Memory B cell (primary cell): Measurements from ENCODE around the gene FBXL22.

Source experiments
- ATAC-seq: fragments of 150-1000 bp; cut with Tn5 transposase; 2 replicates; pipeline ENCODE4 v1.10.0; 2021; ENCODE audit warnings: low read depth, mild to moderate bottlenecking, moderate library complexity
- DNase-seq, 2 donors: peaks; one replicate each; pipeline ENCODE4 v3.0.0; 2022; ENCODE audit warnings: low spot score in 2 of 2
- H3K27ac Mint-ChIP-seq: one replicate; pipeline ENCODE4 v1.8.0; 2022; ENCODE audit warnings: mild to moderate bottlenecking, moderate library complexity, mixed read lengths
- H3K27me3 Mint-ChIP-seq: one replicate; pipeline ENCODE4 v1.8.0; 2022; ENCODE audit warnings: mixed read lengths
- H3K36me3 Mint-ChIP-seq: one replicate; pipeline ENCODE4 v1.8.0; 2022; ENCODE audit warnings: mild to moderate bottlenecking, mixed read lengths
- H3K4me1 Mint-ChIP-seq: one replicate; pipeline ENCODE4 v1.8.0; 2022; ENCODE audit warnings: mixed read lengths
- H3K4me3 Mint-ChIP-seq: one replicate; pipeline ENCODE4 v1.8.0; 2022; ENCODE audit warnings: mild to moderate bottlenecking, moderate library complexity, mixed read lengths
- H3K9me3 Mint-ChIP-seq: one replicate; pipeline ENCODE4 v1.8.0; 2022; ENCODE audit warnings: mixed read lengths

FBXL22 gene

GRCh38 chr15:63599401-63600000, 2.3 kb downstream of the FBXL22 start:
- Mint-ChIP-seq H3K36me3 (no peaks in the 10 kb centered on the region), H3K4me1 (peaks cover 54% of the 10 kb centered on the region), H3K27ac (peak overlapping the region; percentile 87), H3K4me3 (peak overlapping the region; percentile 91), H3K9me3 (no peaks in the 10 kb centered on the region), H3K27me3 (no peaks in the 10 kb centered on the region)
- peak; percentile 58 for ATAC-seq
- peak; percentile 63 to 71 for DNase-seq

DNA sequence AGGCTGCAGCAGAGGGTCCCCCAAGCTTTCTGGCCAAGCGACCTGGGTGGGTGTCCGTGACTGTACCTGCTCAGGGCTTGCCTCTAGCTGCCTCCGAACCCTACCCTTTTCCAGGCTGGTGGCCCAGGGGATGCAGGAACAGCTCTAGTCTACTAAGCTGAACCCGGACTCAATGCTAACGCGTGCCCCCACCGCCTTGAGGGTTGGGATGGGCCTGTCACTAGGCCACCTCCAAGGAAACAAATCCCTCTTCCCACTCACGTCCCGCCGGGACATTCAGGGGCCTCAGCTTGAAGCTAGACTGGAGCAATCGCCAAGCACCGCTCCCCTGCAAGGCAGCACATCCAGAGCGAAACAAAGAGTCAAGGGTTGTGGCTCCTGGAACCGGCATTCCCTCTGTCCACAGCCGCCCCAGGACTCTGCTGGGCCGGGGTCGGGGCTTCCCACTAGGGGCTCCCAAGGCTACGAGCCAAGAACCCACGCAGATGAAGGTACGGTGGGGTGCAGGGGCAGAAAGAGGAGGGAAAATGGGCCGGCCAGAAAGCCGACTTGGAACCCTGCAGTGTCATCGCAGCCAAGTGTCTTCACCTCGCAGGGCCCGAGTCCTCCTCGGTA, 2.9 kb downstream of the FBXL22 start:
- H3K4me1 Mint-ChIP-seq, result peaks cover 49% of the 10 kb centered on the region
- no peaks in the 10 kb centered on the region for H3K36me3 Mint-ChIP-seq
- peak overlapping the region; percentile 91 for H3K4me3 Mint-ChIP-seq
- ATAC-seq (peak; percentile 19), DNase-seq (no peak)
- H3K9me3 Mint-ChIP-seq, result no peaks in the 10 kb centered on the region
- peak overlapping the region; percentile 87 for H3K27ac Mint-ChIP-seq
- no peaks in the 10 kb centered on the region for H3K27me3 Mint-ChIP-seq

GRCh38 chr15:63600616-63601025, 3.4 kb downstream of the FBXL22 start:
- Mint-ChIP-seq H3K4me1 (peaks cover 47% of the 10 kb centered on the region), H3K36me3 (no peaks in the 10 kb centered on the region), H3K9me3 (no peaks in the 10 kb centered on the region), H3K27ac (peak overlapping the region; percentile 87), H3K4me3 (peak overlapping the region; percentile 95), H3K27me3 (no peaks in the 10 kb centered on the region)
- ATAC-seq, result peak; percentile 74
- peak; percentile 87 to 89 for DNase-seq

DNA sequence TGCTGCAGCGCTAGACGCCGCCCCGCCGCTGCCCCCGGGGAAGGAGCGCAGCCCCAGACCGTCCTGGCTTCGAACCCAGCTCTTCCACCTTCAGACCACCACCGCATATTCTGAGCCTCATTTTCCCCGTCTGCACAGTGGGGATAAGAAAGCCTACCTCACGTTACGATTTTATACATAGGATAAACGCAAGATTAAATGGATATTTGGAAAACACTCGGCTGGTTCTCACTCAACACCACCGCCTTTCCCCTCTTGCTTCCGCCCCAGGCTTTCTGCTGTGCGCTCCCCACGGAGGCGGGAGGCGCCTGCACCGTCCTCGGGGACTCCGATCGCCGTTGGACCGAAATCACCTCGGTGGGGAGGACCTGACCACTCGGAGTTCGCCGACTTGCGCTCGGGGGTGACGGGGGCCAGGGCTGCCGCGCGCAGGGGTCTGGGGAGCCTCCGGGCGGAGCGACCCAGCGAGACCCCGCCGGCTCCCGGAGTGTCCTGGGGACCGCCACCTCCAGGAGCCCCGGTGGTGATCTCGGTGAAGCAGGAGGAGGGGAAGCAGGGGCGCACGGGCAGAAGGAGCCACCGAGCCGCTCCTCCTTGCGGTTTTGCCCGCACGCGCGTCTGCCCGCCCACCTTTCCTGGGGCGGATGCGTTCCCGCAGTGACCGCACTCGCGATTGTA, 4.0 kb downstream of the FBXL22 start:
- peak in 1 of 2 donors; percentile 47 for DNase-seq
- Mint-ChIP-seq H3K27ac (peak overlapping the region; percentile 87), H3K36me3 (no peaks in the 10 kb centered on the region), H3K9me3 (no peaks in the 10 kb centered on the region), H3K4me1 (peaks cover 47% of the 10 kb centered on the region), H3K4me3 (peak overlapping the region; percentile 95), H3K27me3 (no peaks in the 10 kb centered on the region)
- peak; percentile 6 for ATAC-seq

- H3K27me3 Mint-ChIP-seq, result no peaks in the 10 kb centered on the region
- no peaks in the 10 kb centered on the region for H3K9me3 Mint-ChIP-seq
- H3K27ac Mint-ChIP-seq, result peak overlapping the region; percentile 87
- peak overlapping the region; percentile 95 for H3K4me3 Mint-ChIP-seq
- peaks cover 41% of the 10 kb centered on the region for H3K4me1 Mint-ChIP-seq
- no peak for ATAC-seq
- no peaks in the 10 kb centered on the region for H3K36me3 Mint-ChIP-seq
- no peak for DNase-seq
Observed at GRCh38 chr15:63601704-63602185, 4.6 kb downstream of the FBXL22 start.

GRCh38 chr15:63602595-63602994, 5.4 kb downstream of the FBXL22 start:
- H3K4me1 Mint-ChIP-seq, result peaks cover 37% of the 10 kb centered on the region
- H3K27ac Mint-ChIP-seq, result no peak overlapping the region

DNA sequence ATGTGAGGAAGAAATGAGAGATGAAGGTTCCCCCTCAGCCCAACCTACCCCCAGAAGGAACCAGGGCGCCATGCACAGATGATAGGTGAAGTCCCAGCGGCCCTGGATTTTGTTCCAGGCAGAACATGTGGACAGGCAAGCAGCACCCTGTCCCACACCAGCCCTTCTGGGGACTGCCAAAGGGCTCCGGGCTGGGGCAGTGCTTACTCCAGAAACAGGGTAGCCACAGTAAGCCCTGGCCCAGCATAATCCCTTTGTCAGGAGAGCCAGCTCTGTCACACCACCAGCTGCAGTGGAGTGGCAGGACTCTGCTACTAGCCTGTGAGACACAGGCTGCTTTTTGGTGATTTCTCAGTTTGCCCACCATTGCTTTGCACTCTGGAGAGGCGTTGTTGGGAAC, 6.3 kb downstream of the FBXL22 start:
- Mint-ChIP-seq H3K36me3 (peaks cover 6% of the 10 kb centered on the region), H3K9me3 (no peaks in the 10 kb centered on the region), H3K27me3 (no peaks in the 10 kb centered on the region), H3K4me1 (peaks cover 37% of the 10 kb centered on the region), H3K4me3 (no peak overlapping the region), H3K27ac (no peak overlapping the region)
- no peak for ATAC-seq
- no peak for DNase-seq

More at GRCh38 chr15:63602595-63602994, 5.4 kb downstream of the FBXL22 start:
- H3K36me3 Mint-ChIP-seq, result no peaks in the 10 kb centered on the region
- H3K4me3 Mint-ChIP-seq, result peak overlapping the region; percentile 52
- DNase-seq, result no peak
- no peaks in the 10 kb centered on the region for H3K9me3 Mint-ChIP-seq
- H3K27me3 Mint-ChIP-seq, result no peaks in the 10 kb centered on the region
- ATAC-seq, result no peak

DNA sequence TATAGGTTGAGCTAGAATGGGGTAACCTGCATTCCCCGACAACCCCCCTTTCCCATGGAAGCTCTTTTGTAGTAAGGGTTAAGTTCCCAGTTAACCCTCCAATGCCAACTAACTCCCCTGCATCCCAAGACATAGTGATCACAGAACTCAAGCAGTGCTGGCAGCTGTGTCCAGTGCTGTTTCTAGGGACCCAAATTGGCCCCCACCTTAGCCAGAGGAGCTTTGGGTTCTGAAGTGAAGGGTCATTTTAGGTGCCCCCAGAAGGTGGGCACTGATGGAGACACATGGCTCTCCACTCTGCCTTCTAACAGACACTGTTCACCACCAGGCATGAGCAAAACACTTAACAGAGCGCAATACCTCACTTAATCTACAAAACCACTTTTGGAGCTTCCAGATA, 7.1 kb downstream of the FBXL22 start:
- Mint-ChIP-seq H3K36me3 (peaks cover 9% of the 10 kb centered on the region), H3K9me3 (no peaks in the 10 kb centered on the region), H3K4me1 (peaks cover 32% of the 10 kb centered on the region), H3K4me3 (no peak overlapping the region), H3K27me3 (no peaks in the 10 kb centered on the region), H3K27ac (no peak overlapping the region)
- no peak for DNase-seq
- no peak for ATAC-seq

GRCh38 chr15:63605036-63605435, 7.8 kb downstream of the FBXL22 start:
- H3K4me3 Mint-ChIP-seq, result no peak overlapping the region
- no peaks in the 10 kb centered on the region for H3K9me3 Mint-ChIP-seq
- peaks cover 30% of the 10 kb centered on the region for H3K4me1 Mint-ChIP-seq
- DNase-seq, result no peak
- H3K27me3 Mint-ChIP-seq, result no peaks in the 10 kb centered on the region
- no peak overlapping the region for H3K27ac Mint-ChIP-seq
- ATAC-seq, result no peak
- H3K36me3 Mint-ChIP-seq, result peaks cover 9% of the 10 kb centered on the region

DNA sequence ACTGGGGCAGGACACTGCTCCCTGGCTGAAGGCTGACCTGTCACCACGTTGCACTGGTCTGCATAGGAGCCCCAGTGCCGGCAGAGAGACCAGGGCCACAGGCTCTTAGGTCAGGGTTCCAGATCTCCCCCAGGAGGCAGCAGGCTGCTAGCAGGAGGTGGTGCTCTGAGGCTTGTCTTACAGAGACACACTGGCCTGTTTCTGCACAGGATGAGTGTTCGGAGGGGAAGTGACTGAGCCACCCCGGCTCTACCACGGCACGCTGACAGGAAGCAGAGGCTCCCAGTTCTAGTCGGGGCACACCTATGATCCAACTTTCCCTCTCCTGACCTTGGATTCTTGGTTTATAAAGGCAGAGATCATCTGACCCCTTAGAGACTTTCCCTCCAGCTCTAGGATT, 8.6 kb downstream of the FBXL22 start:
- Mint-ChIP-seq H3K9me3 (no peaks in the 10 kb centered on the region), H3K36me3 (peaks cover 9% of the 10 kb centered on the region), H3K27me3 (no peaks in the 10 kb centered on the region), H3K27ac (peak overlapping the region; percentile 46), H3K4me3 (no peak overlapping the region), H3K4me1 (peaks cover 35% of the 10 kb centered on the region)
- DNase-seq, result no peak
- peak; percentile 28 for ATAC-seq

DNA sequence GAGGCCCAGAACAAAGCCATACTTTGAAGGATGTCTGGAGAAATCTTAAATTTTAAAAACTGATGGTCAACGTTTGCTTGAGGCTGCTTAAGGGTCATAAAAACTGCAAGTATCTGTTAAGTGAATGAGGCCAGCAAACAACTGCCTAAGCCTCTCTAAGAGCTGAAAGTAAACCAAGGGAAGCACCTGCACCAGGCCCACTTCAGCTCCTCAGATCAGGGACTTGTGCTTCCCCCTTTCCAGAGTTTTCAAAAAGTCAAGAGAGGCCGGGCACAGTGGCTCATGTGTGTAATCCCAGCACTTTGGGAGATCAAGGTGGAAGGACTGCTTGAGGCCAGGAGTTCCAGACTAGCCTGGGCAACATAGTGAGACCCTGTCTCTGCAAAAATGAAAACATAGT, 9.1 kb downstream of the FBXL22 start:
- Mint-ChIP-seq H3K4me3 (no peak overlapping the region), H3K36me3 (peaks cover 9% of the 10 kb centered on the region), H3K9me3 (no peaks in the 10 kb centered on the region), H3K4me1 (peaks cover 38% of the 10 kb centered on the region), H3K27ac (peak overlapping the region; percentile 46), H3K27me3 (no peaks in the 10 kb centered on the region)
- no peak for DNase-seq
- no peak for ATAC-seq

DNA sequence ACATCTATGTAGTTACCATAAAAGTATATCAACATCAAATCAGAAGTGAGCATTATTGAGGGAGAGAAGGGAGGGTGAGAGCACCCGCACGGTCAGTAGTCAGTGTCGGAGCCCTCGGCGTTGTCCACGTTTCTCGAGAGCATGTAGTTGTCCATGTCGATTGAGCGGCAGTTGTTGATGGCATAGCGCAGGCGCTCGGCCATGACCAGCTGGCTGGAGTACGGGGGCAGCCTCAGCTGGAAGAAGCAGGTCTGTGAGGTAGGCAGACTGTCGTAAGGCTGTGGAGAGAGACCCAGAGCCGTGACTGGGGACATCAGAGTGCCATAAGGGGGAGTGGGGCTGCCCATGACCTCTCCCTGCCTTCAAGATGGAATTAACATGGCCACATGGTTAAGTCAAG, 11.8 kb downstream of the FBXL22 start:
- Mint-ChIP-seq H3K4me3 (no peak overlapping the region), H3K36me3 (peaks cover 9% of the 10 kb centered on the region)

DNA sequence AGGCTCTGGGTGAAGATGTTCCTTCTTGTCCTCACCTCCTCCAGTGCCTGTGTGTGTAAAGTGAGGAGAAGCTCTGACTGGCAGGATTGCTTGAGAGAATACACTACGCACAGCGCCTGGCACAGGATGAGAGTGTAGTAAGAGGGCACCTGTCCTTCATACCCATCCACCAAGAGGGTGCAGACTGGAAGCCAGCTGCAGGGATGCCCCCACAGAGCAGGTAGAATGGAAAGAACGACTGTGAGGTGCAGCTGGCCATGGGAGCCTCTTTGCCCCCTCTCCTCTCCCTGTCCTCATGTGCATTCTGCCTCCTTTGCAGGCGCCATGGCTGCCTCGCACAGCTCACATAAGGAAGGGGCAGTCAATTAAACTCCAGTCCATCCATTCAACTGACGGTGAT, 12.3 kb downstream of the FBXL22 start:
- Mint-ChIP-seq H3K4me1 (peaks cover 24% of the 10 kb centered on the region), H3K27ac (no peak overlapping the region), H3K9me3 (no peaks in the 10 kb centered on the region), H3K36me3 (peaks cover 9% of the 10 kb centered on the region), H3K27me3 (no peaks in the 10 kb centered on the region), H3K4me3 (no peak overlapping the region)
- ATAC-seq, result no peak
- no peak for DNase-seq

More for the DNA sequence above, 11.8 kb downstream of the FBXL22 start:
- Mint-ChIP-seq H3K4me1 (peaks cover 24% of the 10 kb centered on the region), H3K9me3 (no peaks in the 10 kb centered on the region), H3K27me3 (no peaks in the 10 kb centered on the region), H3K27ac (no peak overlapping the region)
- ATAC-seq, result no peak
- DNase-seq, result no peak

DNA sequence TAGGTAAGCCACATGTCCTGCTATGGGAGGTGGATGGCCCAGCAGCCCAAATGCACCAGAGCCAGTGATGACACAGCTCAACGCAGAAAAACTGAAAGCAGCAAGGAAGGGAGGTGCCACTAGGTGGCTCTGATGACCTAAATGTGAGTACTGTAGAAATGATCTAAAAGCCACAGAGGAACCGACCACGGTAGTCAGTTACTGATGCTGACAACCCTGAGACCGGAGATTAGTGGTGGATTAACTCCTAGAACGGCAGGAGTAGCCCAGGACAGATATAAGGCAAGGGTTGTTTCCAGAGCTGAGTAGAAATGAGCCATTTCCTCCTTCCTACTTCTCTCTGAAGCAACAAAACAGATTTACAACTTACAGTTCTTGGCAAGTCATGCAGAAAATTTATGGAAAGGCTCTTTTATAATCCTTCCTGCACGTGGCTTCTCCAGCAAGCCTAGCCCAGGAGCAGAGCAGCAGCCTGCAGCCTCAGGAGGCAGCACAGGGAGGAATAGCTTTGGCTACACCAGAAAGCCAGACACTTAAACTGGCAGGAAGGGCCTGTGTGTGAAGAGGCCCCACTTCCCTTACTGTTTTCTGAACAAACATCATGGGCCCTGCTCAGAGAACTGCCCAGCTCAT, 13.1 kb downstream of the FBXL22 start:
- no peaks in the 10 kb centered on the region for H3K27me3 Mint-ChIP-seq
- ATAC-seq (peak; percentile 92), DNase-seq (peak; percentile 55 to 65)
- H3K4me1 Mint-ChIP-seq, result peaks cover 21% of the 10 kb centered on the region
- H3K27ac Mint-ChIP-seq, result peak overlapping the region; percentile 84
- peaks cover 17% of the 10 kb centered on the region for H3K36me3 Mint-ChIP-seq
- no peaks in the 10 kb centered on the region for H3K9me3 Mint-ChIP-seq
- H3K4me3 Mint-ChIP-seq, result no peak overlapping the region
